ENCODE data around the gene DDX24.
"Not testable (repeated sequence)": the region's sequence is repeated elsewhere in the genome, so short reads cannot be mapped to it uniquely, and the experiment has no call there.

DDX24 gene

GRCh38 chr14:94087891-94088290 is 6.9 kb upstream of the DDX24 start:
- DNase-seq (ENCODE audit: low read depth in 4 of 4, low spot score in 1 of 4): no peak

DNA sequence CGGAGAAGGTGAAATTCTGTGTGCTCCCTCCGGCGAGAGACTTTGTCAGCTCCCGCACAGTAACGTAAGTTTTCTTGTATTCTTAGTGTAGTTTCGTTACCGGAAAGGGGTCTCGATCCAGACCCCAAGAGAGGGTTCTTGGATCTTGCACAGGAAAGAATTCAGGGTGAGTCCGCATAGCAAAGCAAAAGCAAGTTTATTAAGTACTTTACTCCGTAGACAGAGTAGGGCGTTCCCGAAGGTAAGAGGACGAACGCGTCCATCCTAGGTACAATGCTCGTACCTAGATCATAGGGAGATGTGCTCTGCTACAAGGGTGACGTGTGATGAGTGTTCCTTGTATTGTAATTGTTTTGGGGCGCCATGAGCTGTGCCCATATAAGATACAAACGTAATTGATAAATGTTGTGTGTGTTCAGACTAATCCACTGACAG is 401 bp upstream of the DDX24 start:
- DNase-seq (ENCODE audit: low read depth in 4 of 4, low spot score in 1 of 4): no peak

DNA sequence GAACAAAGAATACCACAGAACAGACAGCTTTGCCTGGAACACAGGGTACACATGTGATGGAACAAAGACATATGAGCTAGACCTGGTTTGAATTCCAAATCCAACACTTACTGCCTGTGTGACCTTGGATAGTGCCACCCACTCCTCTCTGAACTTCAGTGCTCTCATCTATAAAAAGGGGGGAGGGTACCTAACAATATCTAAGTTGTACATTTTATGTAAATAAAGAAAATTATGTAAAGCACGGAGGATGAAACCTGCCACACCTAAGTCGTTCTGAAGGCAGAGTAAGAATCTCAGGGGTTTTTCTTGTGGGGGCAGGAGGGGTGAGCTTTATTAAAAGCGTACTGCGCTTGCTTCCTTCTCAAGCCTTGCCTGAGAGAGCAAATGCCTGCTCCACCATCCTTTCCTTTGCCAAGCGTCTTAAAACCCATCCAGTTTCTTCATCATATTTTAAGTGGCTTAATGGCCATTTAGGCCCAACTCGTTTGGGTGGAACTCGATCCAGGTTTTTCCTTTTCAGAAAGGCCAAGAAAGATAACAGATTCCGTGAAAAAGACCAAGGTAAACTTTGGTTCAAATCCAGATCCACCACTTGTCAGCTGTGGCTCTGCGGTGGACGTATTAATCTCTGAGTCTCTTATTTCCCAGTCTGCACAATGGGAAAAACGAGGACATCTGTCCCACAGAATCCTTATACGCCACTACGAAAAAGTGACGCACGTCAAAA is 946 bp downstream of the DDX24 start:
- no peak for DNase-seq (ENCODE audit: low read depth in 4 of 4, low spot score in 1 of 4)

GRCh38 chr14:94077823-94078222 is 3.2 kb downstream of the DDX24 start:
- DNase-seq (ENCODE audit: low read depth in 4 of 4, low spot score in 1 of 4): no peak

DNA sequence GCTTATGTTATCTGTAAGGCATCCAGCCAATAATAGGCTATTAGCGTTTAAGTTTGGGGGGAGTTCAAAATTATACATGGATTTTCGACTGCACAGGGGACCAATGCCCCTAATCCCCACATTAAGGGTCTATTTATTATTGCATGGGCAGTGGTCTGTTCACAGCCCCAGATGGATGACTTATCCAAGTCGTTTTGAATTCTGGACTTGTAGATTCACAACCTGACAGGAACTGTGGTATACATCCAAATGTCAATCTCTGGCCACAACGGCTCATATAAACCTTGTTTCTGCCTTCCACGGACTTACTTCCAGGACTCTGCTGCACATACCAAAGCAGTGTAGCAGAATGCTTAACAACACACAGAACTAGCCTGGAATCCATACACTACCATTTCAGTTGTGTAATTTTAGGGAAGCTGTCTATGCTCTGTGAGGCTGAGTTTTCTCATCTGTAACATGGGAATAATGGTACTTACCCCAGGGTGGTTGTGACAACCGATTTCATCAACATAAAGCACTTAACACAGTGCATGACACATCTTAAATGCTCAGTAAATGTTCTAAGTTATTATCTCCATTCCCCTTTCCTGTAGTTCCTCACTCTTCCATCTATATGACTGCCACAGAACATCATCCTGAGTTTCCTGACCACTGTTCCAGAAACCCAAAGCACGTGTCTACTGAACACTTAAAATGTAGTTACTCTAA is 3.7 kb downstream of the DDX24 start:
- no peak for DNase-seq (ENCODE audit: low read depth in 4 of 4, low spot score in 1 of 4)

DNA sequence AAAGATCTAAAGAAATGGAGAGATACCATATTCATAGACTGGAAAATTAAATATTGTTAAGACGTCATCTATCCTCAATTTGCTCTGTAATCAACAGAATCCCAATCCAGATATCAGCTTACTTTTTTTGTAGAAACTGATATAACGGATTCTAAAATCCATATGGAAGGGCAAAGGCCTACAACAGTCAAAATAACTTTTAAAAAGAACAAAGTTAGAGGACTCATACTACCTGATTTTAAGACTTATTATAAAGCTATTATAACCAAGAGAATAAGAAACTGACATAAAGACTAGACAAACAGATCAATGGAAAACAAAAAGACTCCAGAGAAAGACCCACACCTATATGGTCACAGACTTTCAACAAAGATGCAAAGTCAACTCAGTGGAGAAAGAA is 6.0 kb downstream of the DDX24 start:
- DNase-seq (ENCODE audit: low read depth in 4 of 4, low spot score in 1 of 4): no peak

GRCh38 chr14:94074534-94074933 is 6.5 kb downstream of the DDX24 start:
- DNase-seq (ENCODE audit: low read depth in 4 of 4, low spot score in 1 of 4): no peak

- DNase-seq (ENCODE audit: low read depth in 4 of 4, low spot score in 1 of 4): not testable (repeated sequence)
Observed at GRCh38 chr14:94072076-94072475, 8.9 kb downstream of the DDX24 start.

- no peak for DNase-seq (ENCODE audit: low read depth in 4 of 4, low spot score in 1 of 4)
Observed at GRCh38 chr14:94066089-94066676, 14.8 kb downstream of the DDX24 start.

DNA sequence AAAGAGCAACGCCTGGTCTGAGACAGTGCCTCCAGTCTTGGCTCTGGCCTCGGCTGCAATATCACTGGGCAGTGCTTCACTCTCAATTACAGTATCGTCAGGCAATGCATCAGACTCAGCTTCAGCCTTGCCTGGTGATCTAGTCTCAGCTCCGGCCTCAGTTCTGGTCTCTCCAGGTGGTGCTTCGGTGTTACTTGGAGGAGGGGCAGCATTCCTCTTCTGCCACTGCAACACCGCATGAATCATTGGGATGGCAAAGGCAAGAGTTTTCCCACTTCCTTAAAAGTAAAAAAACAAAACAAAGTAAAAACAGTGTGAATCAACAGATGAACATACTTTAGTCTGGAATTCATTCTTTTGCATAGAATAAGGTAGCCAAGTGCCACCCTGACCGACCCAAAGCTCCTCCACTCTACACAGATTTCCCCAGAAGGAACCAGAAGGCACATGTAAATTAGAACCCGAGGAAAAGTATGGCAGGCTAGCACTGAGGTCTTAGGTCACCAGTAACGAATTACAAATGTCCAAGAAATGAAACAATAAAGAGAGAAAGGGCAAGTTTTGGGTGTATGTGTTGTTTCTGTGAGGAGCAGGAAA is 18.6 kb downstream of the DDX24 start:
- DNase-seq (ENCODE audit: low read depth in 4 of 4, low spot score in 1 of 4): no peak

DNA sequence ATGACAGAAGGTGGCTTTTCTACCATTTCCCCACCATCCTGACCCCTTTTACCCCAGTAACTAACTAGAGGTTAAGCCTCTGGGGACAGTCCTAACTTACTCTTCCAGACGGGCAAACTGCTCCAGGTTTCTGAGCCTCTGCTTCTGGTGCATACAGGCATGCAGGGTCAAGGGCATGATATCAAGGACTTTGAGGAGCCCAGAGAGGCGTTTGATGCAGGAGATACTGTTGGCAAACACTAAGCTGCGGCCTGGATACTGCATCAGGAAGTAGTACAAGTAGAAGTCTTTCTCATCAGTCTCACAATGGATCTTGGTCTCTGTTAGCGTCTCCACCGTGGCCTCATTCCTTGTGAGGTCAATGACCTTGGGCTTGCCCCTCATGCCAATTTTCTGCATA is 21.0 kb downstream of the DDX24 start:
- DNase-seq (ENCODE audit: low read depth in 4 of 4, low spot score in 1 of 4): no peak

DNA sequence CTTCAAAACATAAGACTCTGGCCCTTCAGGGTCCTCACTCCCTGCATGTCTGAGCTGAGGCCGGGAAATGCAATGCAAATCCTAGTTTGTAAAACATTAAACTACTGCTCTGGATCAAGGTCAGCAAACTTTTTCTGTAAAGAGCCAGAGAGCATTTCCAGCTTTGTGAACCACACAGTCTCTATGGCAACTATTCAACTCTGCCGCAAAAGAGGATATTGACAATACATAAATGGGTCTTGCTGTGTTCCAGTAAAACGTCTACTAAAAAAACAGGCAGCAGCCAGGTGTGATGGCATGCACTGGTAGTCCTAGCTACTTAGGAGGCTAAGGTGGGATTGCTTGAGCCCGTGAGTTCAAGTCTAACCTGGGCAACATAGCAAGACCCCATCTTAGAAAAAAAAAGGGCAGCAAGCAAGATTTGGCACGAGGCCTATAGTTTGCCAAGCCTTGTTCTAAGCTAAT is 22.3 kb downstream of the DDX24 start:
- no peak for DNase-seq (ENCODE audit: low read depth in 4 of 4, low spot score in 1 of 4)

DNA sequence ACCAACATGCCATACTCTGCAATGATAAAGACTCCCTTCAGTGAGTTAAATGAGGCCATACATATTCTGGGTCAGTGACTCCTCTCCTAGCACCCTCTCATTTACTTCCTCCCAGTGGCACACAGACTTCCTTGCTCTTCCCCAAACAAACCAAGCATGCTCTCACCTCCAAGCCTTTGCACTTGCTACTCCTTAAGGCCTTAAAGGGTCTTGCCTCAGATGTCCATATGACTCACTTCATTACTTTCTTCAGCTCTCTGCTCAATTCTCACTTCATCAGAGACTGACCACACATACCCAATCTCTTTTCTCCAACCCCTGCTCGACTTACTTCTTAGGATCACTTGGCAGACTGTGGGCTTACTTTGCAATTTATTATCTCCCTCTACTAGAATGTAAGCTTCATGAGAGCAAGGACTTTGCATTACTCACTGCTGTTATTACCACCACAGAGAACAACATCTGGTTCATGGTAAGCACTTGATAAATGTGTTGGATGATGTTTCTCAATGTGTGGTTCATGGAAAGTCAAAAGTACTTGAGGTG is 22.8 kb downstream of the DDX24 start:
- DNase-seq (ENCODE audit: low read depth in 4 of 4, low spot score in 1 of 4): no peak

GRCh38 chr14:94056579-94057308 is 24.3 kb downstream of the DDX24 start:
- DNase-seq (ENCODE audit: low read depth in 4 of 4, low spot score in 1 of 4): no peak

- no peak for DNase-seq (ENCODE audit: low read depth in 4 of 4, low spot score in 1 of 4)
Observed at GRCh38 chr14:94054936-94055335, 26.1 kb downstream of the DDX24 start.

GRCh38 chr14:94054401-94054800 is 26.6 kb downstream of the DDX24 start:
- DNase-seq (ENCODE audit: low read depth in 4 of 4, low spot score in 1 of 4): no peak

- no peak for DNase-seq (ENCODE audit: low read depth in 4 of 4, low spot score in 1 of 4)
Observed at GRCh38 chr14:94052662-94053061, 28.3 kb downstream of the DDX24 start.

DNA sequence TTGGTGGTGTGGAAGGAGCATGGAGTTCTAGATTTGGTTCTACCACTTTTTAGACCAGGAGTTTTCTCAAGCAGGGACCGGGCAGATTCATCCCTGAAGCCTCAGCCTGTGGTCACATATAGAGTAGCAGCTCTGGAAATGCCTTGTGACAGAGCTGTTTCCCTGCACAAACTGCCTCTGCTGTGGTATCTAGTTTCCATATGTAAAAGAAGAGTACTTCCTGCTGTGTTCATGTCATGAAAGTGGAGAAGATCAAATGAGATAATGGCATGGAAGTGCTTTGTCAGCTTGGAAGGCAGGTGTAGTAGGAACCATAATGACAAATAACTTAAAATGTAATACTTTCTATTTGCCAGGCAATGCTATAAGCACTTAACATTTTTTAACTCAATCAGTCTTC is 28.8 kb downstream of the DDX24 start:
- no peak for DNase-seq (ENCODE audit: low read depth in 4 of 4, low spot score in 1 of 4)

DNA sequence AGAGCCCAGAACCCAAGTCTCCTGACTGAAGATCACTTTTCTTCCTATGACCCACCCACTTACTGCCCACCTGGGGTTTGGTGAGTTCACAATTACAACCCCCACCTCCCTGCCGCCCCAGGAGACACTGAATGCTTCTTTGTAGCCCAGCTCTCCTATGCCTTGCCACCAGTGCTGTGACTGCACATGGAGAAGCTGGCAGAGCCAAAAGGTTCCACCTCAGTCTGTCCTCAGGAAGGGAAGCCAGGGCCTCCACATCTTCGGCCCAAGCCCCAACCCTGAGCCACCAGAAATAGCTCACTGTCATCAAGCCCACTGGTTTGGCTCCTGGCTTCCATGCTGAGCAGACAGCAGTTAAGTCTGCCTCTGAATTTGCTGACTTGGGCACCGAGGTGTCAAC is 29.2 kb downstream of the DDX24 start:
- DNase-seq (ENCODE audit: low read depth in 4 of 4, low spot score in 1 of 4): no peak

DNA sequence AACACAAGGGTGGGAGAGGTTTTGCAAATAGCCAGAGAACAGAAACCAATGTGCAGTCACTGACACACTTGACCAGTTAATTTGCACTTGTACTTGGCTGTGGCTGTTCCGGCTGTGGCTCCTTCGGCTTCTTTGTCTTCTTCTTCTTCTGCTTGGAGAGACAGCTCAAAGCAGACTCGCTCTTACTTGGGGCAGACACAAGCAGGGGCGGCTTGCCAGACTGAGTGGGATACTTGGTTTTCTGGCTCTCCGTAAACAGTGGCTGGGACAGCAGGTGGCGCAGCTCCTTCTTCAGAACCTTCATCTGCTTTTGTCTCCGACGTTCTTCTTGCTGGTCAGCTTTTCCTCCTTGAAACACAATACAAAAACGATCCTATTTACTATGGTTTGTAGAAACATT is 29.9 kb downstream of the DDX24 start:
- no peak for DNase-seq (ENCODE audit: low read depth in 4 of 4, low spot score in 1 of 4)
